Type B pancreatic cell (in vitro differentiated cells): Measurements from ENCODE around the gene PLA2R1. TPM values are rescaled to one million over a fixed set of nuclear protein-coding genes. Genes with fewer than 3 reads are reported as not detected.

Experiments used
- DNase-seq: peaks from one replicate; pipeline ENCODE4 v3.0.0; 2021; ENCODE audit warnings: mixed read lengths; ENCODE audit not compliant: unreplicated experiment; ENCODE audit errors: extremely low spot score
- H3K27ac Mint-ChIP-seq: 2 replicates; pipeline ENCODE4 v1.8.0; 2021; ENCODE audit warnings: mild to moderate bottlenecking, mixed read lengths
- H3K27me3 Mint-ChIP-seq: 2 replicates; pipeline ENCODE4 v1.8.0; 2021; ENCODE audit warnings: mixed read lengths
- H3K36me3 Mint-ChIP-seq: 2 replicates; pipeline ENCODE4 v1.8.0; 2021; ENCODE audit warnings: mixed read lengths
- H3K4me1 Mint-ChIP-seq: one replicate; pipeline ENCODE4 v1.8.0; 2021; ENCODE audit warnings: mixed read lengths; ENCODE audit not compliant: unreplicated experiment
- H3K4me3 Mint-ChIP-seq: 2 replicates; pipeline ENCODE4 v1.8.0; 2021; ENCODE audit warnings: mild to moderate bottlenecking, mixed read lengths
- H3K9me3 Mint-ChIP-seq: 2 replicates; pipeline ENCODE4 v1.8.0; 2021; ENCODE audit warnings: mixed read lengths
- CTCF ChIP-seq: fragments of 200-600 bp; sonication (generic); conservative IDR thresholded peaks from 2 replicates; pipeline ENCODE4 v1.5.0; 2021; ENCODE audit warnings: antibody characterized with exemption, mild to moderate bottlenecking
- total RNA-seq: library from RNA; stranded (reverse); gene quantifications from 2 replicates; pipeline ENCODE4 v1.2.1, GENCODE V29; 2021; ENCODE audit warnings: low replicate concordance

The PLA2R1 gene
- total RNA-seq, 1 donor from 2014 or later: 3.6 TPM

- H3K36me3 Mint-ChIP-seq: no peaks in the 10 kb centered on the region
- no peak for TF ChIP-seq CTCF
- peaks cover 9% of the 10 kb centered on the region for H3K9me3 Mint-ChIP-seq
Measured at GRCh38 chr2:159926695-159927094, 135.7 kb downstream of the PLA2R1 start.

GRCh38 chr2:159925975-159926374 is 136.4 kb downstream of the PLA2R1 start:
- H3K4me1 Mint-ChIP-seq: peaks cover 7% of the 10 kb centered on the region
- no peak overlapping the region for H3K27ac Mint-ChIP-seq

More at GRCh38 chr2:159926695-159927094, 135.7 kb downstream of the PLA2R1 start:
- DNase-seq: no peak
- H3K4me3 Mint-ChIP-seq: no peak overlapping the region
- H3K27ac Mint-ChIP-seq: no peak overlapping the region
- peaks cover 7% of the 10 kb centered on the region for H3K4me1 Mint-ChIP-seq
- peaks cover 10% of the 10 kb centered on the region for H3K27me3 Mint-ChIP-seq

GRCh38 chr2:159922563-159922962 is 139.9 kb downstream of the PLA2R1 start:
- no peak for TF ChIP-seq CTCF
- DNase-seq: no peak
- H3K27ac Mint-ChIP-seq: no peak overlapping the region
- no peaks in the 10 kb centered on the region for H3K36me3 Mint-ChIP-seq
- H3K9me3 Mint-ChIP-seq: peaks cover 4% of the 10 kb centered on the region
- peaks cover 20% of the 10 kb centered on the region for H3K27me3 Mint-ChIP-seq
- H3K4me3 Mint-ChIP-seq: no peak overlapping the region
- peaks cover 7% of the 10 kb centered on the region for H3K4me1 Mint-ChIP-seq

More at GRCh38 chr2:159925975-159926374, 136.4 kb downstream of the PLA2R1 start:
- Mint-ChIP-seq H3K27me3 (peaks cover 10% of the 10 kb centered on the region), H3K4me3 (no peak overlapping the region), H3K36me3 (no peaks in the 10 kb centered on the region), H3K9me3 (peaks cover 9% of the 10 kb centered on the region)
- DNase-seq: no peak
- TF ChIP-seq CTCF: no peak

- H3K9me3 Mint-ChIP-seq: peaks cover 4% of the 10 kb centered on the region
- peak; percentile 84 for TF ChIP-seq CTCF
- H3K4me3 Mint-ChIP-seq: no peak overlapping the region
- DNase-seq: peak; percentile 76
- no peaks in the 10 kb centered on the region for H3K36me3 Mint-ChIP-seq
- peaks cover 20% of the 10 kb centered on the region for H3K27me3 Mint-ChIP-seq
- H3K27ac Mint-ChIP-seq: no peak overlapping the region
- H3K4me1 Mint-ChIP-seq: peaks cover 7% of the 10 kb centered on the region
Measured at GRCh38 chr2:159921752-159922404, 140.5 kb downstream of the PLA2R1 start.

GRCh38 chr2:159916511-159916910 is 145.9 kb downstream of the PLA2R1 start:
- no peak for DNase-seq
- H3K4me1 Mint-ChIP-seq: no peaks in the 10 kb centered on the region
- H3K9me3 Mint-ChIP-seq: no peaks in the 10 kb centered on the region
- peaks cover 10% of the 10 kb centered on the region for H3K27me3 Mint-ChIP-seq
- TF ChIP-seq CTCF: no peak
- no peak overlapping the region for H3K4me3 Mint-ChIP-seq
- H3K36me3 Mint-ChIP-seq: no peaks in the 10 kb centered on the region
- H3K27ac Mint-ChIP-seq: no peak overlapping the region
